ENCODE measurements around the gene RRP12. TPM values are rescaled to one million over a fixed set of nuclear protein-coding genes. Genes with fewer than 3 reads are reported as not detected.

Gene RRP12
- total and polyA plus RNA-seq, 2 donors (not counting 3 experiments of a cell fraction or from before 2014, with no cell fraction given) = 13.6 to 35.8 TPM

DNA sequence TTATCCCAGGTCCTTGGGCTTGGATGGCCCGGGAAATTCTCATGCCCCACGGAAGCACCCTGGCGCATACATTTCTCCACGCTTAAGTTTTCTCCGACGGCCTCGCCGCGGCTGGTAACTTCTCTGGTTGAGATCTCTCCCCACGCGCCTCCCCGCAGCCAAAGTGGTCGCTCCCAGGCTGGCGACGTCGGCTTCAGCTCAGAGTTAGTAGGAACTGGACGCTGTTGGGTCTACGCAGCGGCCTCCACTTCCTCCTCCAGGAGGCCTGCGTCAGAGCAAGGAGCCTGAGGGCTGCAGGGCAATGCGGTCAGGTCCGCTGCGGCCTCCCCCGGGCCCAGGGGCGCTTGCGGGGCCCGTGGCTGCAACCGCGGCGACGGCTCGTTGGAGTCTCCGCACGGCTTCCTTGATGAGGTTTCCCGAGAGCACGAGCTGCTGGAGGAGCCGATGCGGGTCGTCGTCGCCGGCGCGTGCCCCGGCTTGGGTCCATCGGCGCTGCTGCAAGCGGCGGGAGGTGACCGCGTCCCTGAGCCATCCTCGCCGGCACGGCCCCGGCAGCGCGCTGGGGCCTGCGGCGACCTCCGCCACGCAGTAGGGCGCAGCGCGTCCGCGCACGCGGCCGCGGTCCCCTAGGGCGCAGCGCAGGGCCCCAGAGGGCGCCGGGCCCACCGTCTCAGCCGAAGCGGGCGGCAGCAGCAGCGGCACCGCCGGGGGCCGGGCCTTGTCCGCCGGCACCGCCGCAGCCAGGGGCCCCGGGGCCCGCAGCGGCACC is 67.4 kb downstream of the RRP12 start:
- H3K36me3 ChIP-seq (ENCODE audit: control insufficient read depth in 2 of 2, extremely low read depth in 1 of 2, insufficient read depth in 2 of 2, low read length in 2 of 2) = peaks cover 0 to 1% of the 10 kb centered on the region in 2 experiments
- dilution Hi-C loops (cut with MboI; ENCODE audit: extremely low pct_ligation_motif_present, low sequenced_read_pairs) = no loop called here
- peaks cover 24% of the 10 kb centered on the region for H3K79me2 ChIP-seq (ENCODE audit: control insufficient read depth, insufficient read depth, low read length)
- no peak for FAIRE-seq
- ChIA-PET POLR2A (interaction anchor here (3.4 kb wide), 1 partner anchor 14 kb away, joined by 10 read pairs; the partner anchor contains the start of gene FRAT1), CTCF (interaction anchor here (0.7 to 4.4 kb wide), 19 partner anchors 11 to 296 kb away, joined by 3 to 73 read pairs (median 9); partner anchors contain the start of genes ARHGAP19, FRAT1 and RRP12)
- DNase-seq (ENCODE audit: low read depth, low spot score) = peak; percentile 66
- TF ChIP-seq, protein P1, sequence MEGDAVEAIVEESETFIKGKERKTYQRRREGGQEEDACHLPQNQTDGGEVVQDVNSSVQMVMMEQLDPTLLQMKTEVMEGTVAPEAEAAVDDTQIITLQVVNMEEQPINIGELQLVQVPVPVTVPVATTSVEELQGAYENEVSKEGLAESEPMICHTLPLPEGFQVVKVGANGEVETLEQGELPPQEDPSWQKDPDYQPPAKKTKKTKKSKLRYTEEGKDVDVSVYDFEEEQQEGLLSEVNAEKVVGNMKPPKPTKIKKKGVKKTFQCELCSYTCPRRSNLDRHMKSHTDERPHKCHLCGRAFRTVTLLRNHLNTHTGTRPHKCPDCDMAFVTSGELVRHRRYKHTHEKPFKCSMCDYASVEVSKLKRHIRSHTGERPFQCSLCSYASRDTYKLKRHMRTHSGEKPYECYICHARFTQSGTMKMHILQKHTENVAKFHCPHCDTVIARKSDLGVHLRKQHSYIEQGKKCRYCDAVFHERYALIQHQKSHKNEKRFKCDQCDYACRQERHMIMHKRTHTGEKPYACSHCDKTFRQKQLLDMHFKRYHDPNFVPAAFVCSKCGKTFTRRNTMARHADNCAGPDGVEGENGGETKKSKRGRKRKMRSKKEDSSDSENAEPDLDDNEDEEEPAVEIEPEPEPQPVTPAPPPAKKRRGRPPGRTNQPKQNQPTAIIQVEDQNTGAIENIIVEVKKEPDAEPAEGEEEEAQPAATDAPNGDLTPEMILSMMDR (IDR thresholded peaks at IDR 0.05; ENCODE audit: extremely low read depth in 1 of 2, insufficient read depth in 1 of 2, low read depth in 1 of 2, low read length in 2 of 2) = no peak
- TF ChIP-seq, protein P2, sequence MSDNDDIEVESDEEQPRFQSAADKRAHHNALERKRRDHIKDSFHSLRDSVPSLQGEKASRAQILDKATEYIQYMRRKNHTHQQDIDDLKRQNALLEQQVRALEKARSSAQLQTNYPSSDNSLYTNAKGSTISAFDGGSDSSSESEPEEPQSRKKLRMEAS (IDR thresholded peaks at IDR 0.05; ENCODE audit: insufficient read depth, insufficient read length) = no peak
- TF ChIP-seq GATA2 (IDR thresholded peaks at IDR 0.05; ENCODE audit: insufficient read depth, insufficient read length, low read depth, low read length) (no peak), POLR2A (IDR thresholded peaks at IDR 0.05; ENCODE audit: low read depth, low read length) (no peak), POLR2AphosphoS5 (IDR thresholded peaks at IDR 0.05; ENCODE audit: insufficient read depth, low read depth, low read length) (no peak), MYC (IDR thresholded peaks at IDR 0.05; ENCODE audit: low read depth, low read length) (no peak), JUN (IDR thresholded peaks at IDR 0.05; ENCODE audit: borderline replicate concordance, insufficient read depth, insufficient read length, low read depth) (no peak), EZH2 (IDR thresholded peaks at IDR 0.05; ENCODE audit: borderline replicate concordance, low read depth, low read length, severe bottlenecking) (no peak), FOS (IDR thresholded peaks at IDR 0.05; ENCODE audit: borderline replicate concordance, insufficient read depth, low read length) (no peak)
- H2AFZ ChIP-seq (ENCODE audit: low read depth, low read length) = peak overlapping the region; percentile 21
- H3K4me3 ChIP-seq (replicated peaks in 1 of 3; ENCODE audit: insufficient read depth in 1 of 3, low read depth in 1 of 3, low read length in 3 of 3) = peak overlapping the region; percentile 32 to 84 (median 80)
- H3K9ac ChIP-seq (replicated peaks; ENCODE audit: extremely low read depth, insufficient read depth, low read length) = peak overlapping the region; percentile 97
- no TSS peak for BruUV-seq (replicated peaks)
- no peaks in the 10 kb centered on the region for H4K20me1 ChIP-seq (replicated peaks; ENCODE audit: control insufficient read depth, extremely low read depth, insufficient read depth, low read length)
- peaks cover 20 to 29% of the 10 kb centered on the region in 2 experiments for H3K27me3 ChIP-seq (ENCODE audit: control insufficient read depth in 2 of 2, insufficient read depth in 2 of 2, low read length in 2 of 2)
- no peaks in the 10 kb centered on the region for H3K9me3 ChIP-seq (replicated peaks; ENCODE audit: control insufficient read depth, insufficient read depth, low read length)
- peak overlapping the region; percentile 88 for H3K4me2 ChIP-seq (ENCODE audit: insufficient read depth, low read length)
- intact Hi-C loops (cut with micrococcal nuclease) = loop anchor here (1.0 to 10.0 kb wide), 5 partner anchors 22 to 259 kb away; partner anchors contain the start of genes ARHGAP19 and RRP12
- H3K9me1 ChIP-seq (replicated peaks; ENCODE audit: control insufficient read depth, extremely low read depth, insufficient read depth, low read length) = no peaks in the 10 kb centered on the region
- peaks cover 11% of the 10 kb centered on the region for H3K4me1 ChIP-seq (ENCODE audit: control insufficient read depth, extremely low read depth, insufficient read depth, low read length)
- peak overlapping the region; percentile 75 for H3K27ac ChIP-seq (ENCODE audit: insufficient read depth, low read depth, low read length)

Measured in endothelial cell of umbilical vein (primary cell).